Osteocyte (in vitro differentiated cells): ENCODE data around the gene H1-8. TPM values are rescaled to one million over a fixed set of nuclear protein-coding genes. Genes with fewer than 3 reads are reported as not detected.

Experiments
- DNase-seq: peaks from one replicate; pipeline ENCODE4 v3.0.0; 2021; ENCODE audit warnings: mixed read lengths; ENCODE audit not compliant: unreplicated experiment; ENCODE audit errors: extremely low spot score
- H3K27ac Mint-ChIP-seq: one replicate; pipeline ENCODE4 v1.8.0; 2021; ENCODE audit warnings: mild to moderate bottlenecking, mixed read lengths; ENCODE audit not compliant: unreplicated experiment
- H3K27me3 Mint-ChIP-seq: one replicate; pipeline ENCODE4 v1.8.0; 2021; ENCODE audit warnings: mixed read lengths; ENCODE audit not compliant: unreplicated experiment
- H3K36me3 Mint-ChIP-seq: one replicate; pipeline ENCODE4 v1.8.0; 2021; ENCODE audit warnings: mixed read lengths; ENCODE audit not compliant: unreplicated experiment
- H3K4me1 Mint-ChIP-seq: one replicate; pipeline ENCODE4 v1.8.0; 2021; ENCODE audit warnings: mixed read lengths; ENCODE audit not compliant: unreplicated experiment
- H3K4me3 Mint-ChIP-seq: one replicate; pipeline ENCODE4 v1.8.0; 2021; ENCODE audit warnings: mild to moderate bottlenecking, moderate library complexity, mixed read lengths; ENCODE audit not compliant: unreplicated experiment
- H3K9me3 Mint-ChIP-seq: one replicate; pipeline ENCODE4 v1.8.0; 2021; ENCODE audit warnings: mixed read lengths; ENCODE audit not compliant: unreplicated experiment
- CTCF ChIP-seq: fragments of 200-600 bp; sonication (generic); IDR thresholded peaks from 2 replicates; pipeline ENCODE4 v1.5.0; 2021; ENCODE audit warnings: antibody characterized with exemption, mild to moderate bottlenecking, moderate library complexity
- total RNA-seq: library from RNA; stranded (reverse); gene quantifications from 2 replicates; pipeline ENCODE4 v1.2.1, GENCODE V29; 2021

H1-8 gene
- total RNA-seq, 1 donor from 2014 or later, result not detected

- H3K9me3 Mint-ChIP-seq, result no peaks in the 10 kb centered on the region
- H3K4me1 Mint-ChIP-seq, result peaks cover 98% of the 10 kb centered on the region
- TF ChIP-seq CTCF, result no peak
- no peaks in the 10 kb centered on the region for H3K27me3 Mint-ChIP-seq
- H3K4me3 Mint-ChIP-seq, result no peak overlapping the region
- peaks cover 2% of the 10 kb centered on the region for H3K36me3 Mint-ChIP-seq
- no peak for DNase-seq
- peak overlapping the region; percentile 99 for H3K27ac Mint-ChIP-seq
These were observed 51.4 kb downstream of the H1-8 start for GRCh38 chr3:129594409-129594808.

GRCh38 chr3:129594907-129595390, 52.0 kb downstream of the H1-8 start:
- H3K4me3 Mint-ChIP-seq, result peak overlapping the region; percentile 24

GRCh38 chr3:129595544-129596193, 52.7 kb downstream of the H1-8 start:
- no peaks in the 10 kb centered on the region for H3K9me3 Mint-ChIP-seq
- peaks cover 2% of the 10 kb centered on the region for H3K36me3 Mint-ChIP-seq
- peaks cover 99% of the 10 kb centered on the region for H3K4me1 Mint-ChIP-seq
- H3K4me3 Mint-ChIP-seq, result peak overlapping the region; percentile 66
- no peaks in the 10 kb centered on the region for H3K27me3 Mint-ChIP-seq
- TF ChIP-seq CTCF, result no peak
- no peak for DNase-seq
- H3K27ac Mint-ChIP-seq, result peak overlapping the region; percentile 99

More at GRCh38 chr3:129594907-129595390, 52.0 kb downstream of the H1-8 start:
- no peaks in the 10 kb centered on the region for H3K27me3 Mint-ChIP-seq
- H3K9me3 Mint-ChIP-seq, result no peaks in the 10 kb centered on the region
- H3K27ac Mint-ChIP-seq, result peak overlapping the region; percentile 99
- H3K4me1 Mint-ChIP-seq, result peaks cover 99% of the 10 kb centered on the region
- no peak for DNase-seq
- H3K36me3 Mint-ChIP-seq, result peaks cover 2% of the 10 kb centered on the region
- TF ChIP-seq CTCF, result no peak

GRCh38 chr3:129596194-129597086, 53.5 kb downstream of the H1-8 start:
- Mint-ChIP-seq H3K4me1 (peaks cover 99% of the 10 kb centered on the region), H3K36me3 (no peaks in the 10 kb centered on the region), H3K4me3 (peak overlapping the region; percentile 66), H3K27me3 (no peaks in the 10 kb centered on the region), H3K27ac (peak overlapping the region; percentile 99), H3K9me3 (no peaks in the 10 kb centered on the region)
- TF ChIP-seq CTCF, result no peak
- DNase-seq, result peak; percentile 97
